GM21576 (cell line): ENCODE measurements around the gene CFAP251.
"Not testable (repeated sequence)": the region's sequence is repeated elsewhere in the genome, so short reads cannot be mapped to it uniquely, and the experiment has no call there.

Experiments
- ATAC-seq: cut with Tn5 transposase; IDR thresholded peaks from one replicate; pipeline ENCODE4 v1.9.1; 2021; ENCODE audit warnings: mild to moderate bottlenecking, moderate library complexity; ENCODE audit not compliant: unreplicated experiment

Gene CFAP251

DNA sequence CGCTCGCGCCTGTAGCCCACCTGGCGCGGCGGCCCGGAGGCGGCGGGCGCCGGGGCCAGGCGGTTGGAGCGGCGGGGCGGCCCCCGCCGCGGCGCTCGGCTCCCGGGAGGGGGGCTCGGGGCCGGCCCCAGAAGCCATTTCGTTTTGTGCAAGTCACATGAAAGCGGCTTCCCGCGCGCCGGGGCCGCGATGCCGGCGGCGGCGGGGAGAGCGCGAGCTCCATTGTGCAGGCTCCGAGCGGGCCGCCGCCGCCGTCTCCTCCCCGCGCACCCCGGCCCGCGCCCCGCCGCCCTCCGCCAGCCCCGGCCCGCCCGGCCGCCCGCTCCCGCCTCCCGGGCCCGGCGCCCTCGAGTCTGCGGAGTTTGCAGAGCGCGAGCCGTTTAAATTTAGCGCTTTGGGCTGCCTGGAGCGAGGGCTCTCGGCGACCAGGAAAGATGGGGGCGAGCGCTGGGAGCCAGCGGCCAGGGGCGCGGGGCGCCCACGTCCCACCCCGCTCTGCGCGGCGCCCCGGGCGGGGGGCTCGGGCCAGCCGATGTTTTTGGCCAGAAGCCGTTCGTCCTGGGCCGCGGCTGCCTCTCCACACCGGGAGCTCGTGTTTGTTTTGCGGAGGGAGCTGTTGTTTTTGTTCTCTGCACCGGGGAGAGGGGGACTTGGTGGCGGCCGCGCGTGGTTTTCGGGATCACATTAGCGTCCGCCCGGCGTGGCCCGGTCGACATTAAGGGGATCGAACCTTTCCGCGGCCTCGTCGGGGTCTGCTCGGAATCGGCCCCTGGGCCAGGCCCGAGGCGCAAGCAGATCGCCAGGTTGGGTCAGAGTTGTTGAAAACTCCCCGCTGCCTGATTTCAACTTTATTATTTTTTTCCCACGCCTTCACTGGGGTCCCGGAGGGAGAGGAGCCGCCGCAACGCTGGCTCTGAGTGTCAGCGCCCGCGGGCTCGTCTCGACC is 104.3 kb downstream of the CFAP251 start:
- no peak for ATAC-seq

DNA sequence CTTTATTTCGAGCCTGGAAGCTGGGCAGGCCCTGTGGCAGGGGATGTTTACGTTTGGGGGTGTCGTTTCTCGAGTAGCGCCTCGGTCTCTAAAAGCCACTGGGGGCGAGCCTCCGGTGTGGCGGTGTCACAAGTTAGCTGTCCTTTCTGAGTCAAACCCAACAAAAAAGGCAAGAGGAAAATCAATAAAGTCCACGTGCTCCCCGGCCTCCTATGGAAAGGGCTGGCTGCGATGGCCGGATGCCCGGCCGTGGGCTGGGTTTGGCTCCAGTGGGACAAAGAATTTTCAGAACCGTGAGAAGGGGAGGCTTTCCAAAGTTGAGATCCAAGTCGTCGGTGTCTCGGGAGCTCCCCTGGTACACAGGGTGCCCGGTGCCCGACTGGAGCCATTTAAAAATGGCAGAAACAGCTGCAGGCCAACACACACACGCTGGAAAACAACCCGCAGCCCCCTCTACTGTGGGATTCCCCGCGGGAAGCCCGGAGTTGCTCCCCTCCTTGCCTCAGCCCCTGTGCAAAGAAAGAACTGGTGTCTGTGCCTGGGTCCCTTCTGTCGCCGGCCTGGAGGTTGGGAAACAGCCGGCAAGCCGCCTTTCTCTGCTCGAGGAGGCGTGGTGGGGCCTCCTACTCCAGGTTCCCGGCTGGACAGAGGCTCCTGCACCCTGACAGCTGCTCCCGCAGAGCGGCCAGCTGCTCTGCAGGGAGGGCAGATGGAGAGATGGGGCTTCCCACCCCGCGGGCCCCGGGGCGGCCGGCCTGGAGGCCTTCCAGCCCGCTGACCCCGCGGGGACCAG is 105.1 kb downstream of the CFAP251 start:
- ATAC-seq: no peak

DNA sequence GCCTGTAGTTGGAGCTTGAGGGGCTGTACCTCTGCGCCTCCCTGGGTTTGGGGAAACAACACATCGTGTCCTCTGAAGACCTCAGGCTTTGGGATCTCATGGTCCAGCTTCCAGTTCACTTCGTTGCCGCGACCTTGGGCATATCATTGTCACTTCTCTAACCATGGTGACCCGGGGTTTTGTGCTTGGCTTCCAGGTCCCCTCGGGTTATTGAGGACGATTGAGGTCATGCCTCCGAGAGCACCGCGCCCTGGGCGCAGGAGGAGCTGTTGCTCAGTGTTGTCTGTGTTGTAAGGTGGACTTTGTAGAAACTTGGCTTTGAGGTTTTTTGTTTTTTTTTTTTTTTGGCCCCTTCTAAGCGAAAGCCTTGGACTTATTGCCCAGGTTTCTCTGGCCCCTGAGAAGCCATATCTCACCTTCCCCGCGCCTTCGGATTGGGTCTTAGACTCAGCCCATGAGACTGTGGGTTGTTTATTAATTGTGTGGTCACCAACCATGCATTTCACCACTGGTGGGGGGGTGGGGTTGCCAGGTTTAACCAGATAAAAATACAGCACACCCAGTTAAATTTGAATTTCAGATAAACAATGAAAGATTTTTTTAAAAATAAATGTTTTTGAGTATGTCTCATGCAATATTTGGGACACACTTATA is 105.9 kb downstream of the CFAP251 start:
- ATAC-seq: no peak

DNA sequence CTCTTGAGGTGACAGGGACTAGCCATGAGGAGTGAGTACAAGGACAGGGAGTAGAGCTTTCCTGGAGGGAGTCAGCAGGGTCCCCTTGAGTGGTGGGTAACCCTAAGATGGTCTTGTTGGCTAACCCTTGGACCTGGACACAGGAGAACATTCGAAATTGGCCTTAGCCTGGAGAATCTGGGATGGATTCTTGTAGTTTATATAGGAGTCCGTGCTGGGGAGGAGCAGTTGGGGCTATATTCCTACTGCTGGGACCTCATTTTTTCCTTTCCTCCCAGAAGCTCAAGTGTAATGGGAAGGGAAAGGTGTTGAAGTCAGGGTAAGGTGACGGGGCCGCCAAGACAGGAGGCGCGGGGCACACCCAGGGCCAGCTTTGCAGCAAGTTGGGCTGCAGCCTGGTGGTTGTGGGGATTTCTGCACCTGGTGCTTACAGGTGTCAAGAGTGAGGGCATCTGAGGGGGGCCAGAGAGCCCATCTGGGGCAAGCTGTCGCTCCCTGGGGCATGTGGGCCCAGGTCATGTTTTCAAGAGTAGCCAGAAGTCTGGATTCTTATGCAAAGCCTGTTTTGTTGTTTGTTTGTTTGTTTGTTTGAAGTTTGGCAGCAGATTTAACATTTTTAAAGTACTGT is 108.4 kb downstream of the CFAP251 start:
- ATAC-seq: no peak

DNA sequence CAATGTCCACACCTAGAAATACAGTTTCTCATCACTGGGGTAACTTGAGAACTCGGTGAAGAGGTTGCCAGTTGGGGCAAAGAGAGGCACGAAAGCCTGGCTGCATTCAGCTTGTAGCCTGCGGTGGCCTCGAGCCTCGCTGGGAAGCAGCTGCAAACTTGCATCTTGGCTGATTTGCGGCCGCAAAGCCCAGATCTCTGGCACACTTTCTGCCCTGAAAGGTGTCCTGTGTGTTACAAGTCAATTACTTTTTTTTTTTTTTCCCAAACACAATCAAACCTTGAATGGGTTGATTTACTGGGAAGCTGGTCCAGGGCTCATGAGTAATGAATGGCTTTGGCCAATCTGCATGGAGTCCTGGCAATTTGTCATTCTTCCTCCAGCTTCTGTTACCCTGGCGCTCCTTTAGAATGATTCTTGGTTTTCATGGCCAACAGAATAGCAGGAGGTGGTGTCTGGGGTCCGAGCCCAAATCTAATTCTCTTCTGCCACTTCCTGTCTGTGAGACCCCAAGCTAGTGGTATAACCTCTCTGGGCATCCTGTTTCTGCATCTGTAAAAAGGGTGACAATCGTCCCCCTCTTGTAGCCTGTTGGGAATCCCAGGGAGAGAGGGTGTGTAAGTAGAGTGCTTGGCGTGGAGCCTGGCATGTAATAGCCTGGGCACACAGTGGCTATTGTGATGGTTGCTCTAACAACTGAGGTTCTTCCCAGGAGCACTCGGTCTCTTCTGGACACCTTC is 109.9 kb downstream of the CFAP251 start:
- ATAC-seq: no peak

DNA sequence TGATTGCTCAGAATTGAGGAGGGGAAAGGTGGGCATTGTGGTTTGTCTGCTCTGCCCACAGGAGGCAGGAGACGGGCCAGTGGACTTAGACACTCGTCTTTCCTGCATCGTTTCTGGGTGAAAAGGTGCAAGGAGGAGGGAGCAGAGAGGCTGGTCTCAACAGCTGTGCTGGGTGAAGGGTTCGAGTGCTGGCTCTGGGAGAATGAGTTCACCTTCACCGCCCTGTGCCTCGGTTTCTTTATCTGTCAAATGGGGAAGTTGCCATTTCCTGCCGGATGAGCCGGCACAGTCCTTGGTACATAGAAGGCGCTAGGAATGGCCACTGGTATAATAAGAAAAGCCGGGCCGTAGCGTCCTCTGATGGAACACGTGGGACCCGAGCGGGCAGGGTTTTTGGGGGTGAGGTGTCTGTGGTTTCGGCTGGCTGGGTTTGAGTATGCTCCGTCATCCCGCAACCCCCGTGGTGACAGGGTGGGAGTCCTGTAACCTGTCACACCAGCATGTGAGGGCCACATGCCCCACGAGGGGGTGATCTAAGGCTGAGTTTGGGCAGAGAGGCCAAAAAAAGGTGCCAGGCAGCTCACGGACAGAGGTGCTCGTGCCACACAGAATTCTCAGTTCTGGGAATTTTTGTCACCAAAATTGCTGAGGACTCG is 110.6 kb downstream of the CFAP251 start:
- ATAC-seq: no peak

DNA sequence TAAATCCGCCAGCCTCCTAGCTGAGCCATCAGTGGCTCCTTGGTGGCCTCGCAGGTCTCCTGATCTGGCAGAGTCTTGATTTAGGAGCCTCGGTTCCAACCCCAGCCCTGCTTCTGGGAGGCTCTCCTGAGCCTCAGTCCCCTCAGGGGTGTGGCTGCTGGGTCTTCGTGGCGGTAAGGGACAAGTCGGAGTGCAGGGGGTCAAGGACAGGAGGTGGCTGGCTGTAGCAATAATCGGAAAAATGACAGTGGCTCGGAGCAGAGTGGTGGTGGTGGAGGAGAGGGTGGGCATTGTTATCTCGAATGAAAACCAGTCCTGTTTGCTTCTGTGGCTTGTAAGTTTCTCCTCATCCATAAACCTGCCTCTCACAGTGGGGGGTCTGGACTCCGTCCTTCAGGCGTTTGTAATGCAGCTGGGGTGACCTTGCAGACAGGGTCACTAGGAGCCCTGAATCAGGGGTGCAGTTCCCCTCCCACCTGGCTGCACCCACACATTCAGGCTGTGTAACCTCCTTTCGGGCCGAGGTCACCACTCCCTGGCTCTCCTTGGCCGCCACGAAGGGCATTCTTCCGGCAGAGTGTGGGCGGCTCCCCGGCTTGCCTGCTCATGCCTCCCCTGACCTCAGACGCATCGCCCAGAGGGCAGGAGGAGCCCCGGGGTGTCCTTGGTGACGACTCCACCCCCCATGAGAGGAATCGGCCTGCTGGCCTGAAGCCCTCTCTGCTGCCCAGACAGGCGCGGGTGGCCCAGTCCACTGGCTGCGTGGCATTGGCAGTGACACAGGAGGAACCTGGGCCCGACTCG is 111.4 kb downstream of the CFAP251 start:
- ATAC-seq: no peak

DNA sequence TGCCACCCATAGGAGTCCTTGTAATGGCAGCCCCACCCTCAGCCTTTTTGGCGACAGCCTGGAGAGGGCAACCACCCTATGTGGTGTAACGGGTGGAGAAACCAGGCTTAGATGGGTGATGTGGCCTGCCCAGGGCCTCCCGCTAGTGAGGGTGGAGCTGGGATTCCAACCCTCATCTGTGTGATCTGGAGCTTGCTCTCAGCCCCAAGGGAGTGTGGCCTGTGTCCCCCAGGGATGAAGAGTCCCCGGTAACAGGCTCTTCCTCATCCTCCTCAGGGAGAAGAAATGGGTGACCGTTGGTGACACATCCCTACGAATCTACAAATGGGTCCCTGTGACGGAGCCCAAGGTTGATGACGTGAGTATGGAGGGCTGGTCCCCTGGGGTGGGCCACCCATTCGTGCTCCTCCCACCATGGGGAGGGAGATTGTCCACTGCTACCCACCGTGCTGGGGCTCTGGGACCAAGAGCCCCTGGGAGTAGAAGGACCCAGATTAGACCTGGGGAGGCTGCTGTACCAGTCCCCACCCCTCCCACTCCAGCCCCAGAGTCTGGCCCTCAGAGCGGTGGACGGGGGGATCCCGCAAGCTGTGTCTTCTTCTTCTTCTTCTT is 112.1 kb downstream of the CFAP251 start:
- no peak for ATAC-seq

DNA sequence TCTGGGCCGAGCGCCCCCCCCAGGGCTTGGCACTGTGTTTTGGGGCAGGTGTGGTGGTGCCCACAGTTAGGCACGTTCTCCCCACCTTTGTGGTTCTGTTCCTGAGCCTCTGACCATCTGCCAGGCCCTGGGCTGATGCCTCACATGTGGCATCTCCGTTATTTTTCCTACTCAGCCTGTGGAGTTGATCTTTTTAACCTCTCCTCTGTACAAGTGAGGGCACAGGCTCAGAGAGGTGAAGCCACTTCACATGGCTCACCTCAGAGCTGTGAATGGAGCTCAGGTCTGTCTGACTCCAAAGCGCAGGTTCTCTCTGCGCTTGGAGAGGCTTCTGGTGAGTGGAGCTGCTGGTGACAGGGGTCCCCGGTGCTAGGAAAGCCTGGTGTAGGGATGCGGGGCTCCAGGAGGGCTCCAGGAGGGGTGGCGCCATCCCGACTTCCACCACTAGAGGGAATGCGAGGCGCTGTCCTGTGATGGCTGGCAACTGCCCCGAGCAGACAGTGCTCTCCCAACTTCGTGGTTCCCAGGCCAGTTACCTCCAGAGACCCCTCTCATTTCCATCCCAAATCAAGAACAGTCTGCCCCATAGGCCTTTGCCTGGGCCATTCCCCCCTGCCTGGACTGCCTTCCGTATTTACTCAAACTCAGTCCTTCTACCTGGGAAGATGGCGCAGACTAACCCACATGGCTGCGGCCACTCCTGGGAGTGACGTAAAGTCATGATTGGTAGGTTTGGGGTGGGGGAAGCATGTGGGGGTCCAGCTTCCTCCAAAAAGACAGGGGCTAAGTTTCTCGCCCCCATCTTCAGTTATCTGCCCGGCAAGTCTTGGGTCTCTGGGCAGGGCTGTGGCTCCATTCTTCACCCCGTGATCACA is 113.2 kb downstream of the CFAP251 start:
- no peak for ATAC-seq

DNA sequence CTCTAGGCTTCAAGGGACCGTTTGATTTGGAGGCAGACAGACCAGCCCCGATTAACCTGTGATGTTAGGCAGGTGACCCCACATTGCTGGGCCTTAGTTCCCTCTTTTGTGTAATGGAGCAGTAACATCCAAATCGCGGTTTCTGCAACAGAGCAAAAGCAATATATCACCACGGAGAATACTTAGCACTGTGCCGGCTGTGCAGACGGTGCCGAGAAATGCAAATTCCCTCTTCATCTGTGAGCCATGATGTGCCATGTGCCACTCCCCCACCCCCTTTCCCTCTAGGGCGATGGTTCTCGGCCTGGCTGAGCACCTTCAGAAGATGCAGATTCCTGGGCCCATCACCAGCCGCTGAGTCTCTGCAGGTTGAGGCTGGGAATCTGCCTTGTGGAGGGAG is 114.2 kb downstream of the CFAP251 start:
- ATAC-seq: no peak

DNA sequence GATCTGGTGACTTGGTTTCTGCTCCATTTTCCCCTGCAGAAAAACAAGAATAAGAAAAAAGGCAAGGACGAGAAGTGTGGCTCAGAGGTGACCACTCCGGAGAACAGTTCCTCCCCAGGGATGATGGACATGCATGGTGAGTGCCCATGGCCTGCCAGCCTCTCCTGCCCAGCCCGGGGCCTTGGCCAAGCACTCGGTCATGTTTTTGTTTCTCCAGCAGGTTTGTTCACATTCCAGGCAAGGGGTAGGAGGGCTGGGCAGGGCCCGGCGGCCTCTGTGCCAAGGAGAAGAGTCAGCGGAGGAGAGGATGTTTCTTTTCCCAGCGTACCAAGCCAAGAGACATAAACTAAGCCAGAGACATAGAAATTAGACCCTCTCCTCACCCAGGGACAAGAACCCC is 116.9 kb downstream of the CFAP251 start:
- ATAC-seq: no peak

DNA sequence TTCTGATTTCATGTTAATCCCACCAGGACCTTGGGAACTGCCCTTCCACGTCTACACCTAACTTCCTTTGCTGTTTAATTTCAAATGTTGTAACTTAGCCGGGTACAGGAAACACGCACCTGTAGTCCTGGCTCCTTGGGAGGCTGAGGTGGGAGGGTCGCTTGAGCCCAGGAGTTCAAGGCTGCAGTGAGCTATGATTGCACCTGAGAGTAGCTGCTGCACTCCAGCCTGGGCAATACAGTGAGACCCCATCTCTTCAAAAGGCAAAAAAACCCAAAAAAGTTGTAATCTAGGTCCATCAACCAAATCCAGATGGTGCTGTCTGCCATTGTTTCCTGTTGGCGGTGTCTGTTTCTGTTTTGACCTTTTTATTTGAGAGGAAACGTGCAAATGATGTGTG is 117.8 kb downstream of the CFAP251 start:
- ATAC-seq: no peak

DNA sequence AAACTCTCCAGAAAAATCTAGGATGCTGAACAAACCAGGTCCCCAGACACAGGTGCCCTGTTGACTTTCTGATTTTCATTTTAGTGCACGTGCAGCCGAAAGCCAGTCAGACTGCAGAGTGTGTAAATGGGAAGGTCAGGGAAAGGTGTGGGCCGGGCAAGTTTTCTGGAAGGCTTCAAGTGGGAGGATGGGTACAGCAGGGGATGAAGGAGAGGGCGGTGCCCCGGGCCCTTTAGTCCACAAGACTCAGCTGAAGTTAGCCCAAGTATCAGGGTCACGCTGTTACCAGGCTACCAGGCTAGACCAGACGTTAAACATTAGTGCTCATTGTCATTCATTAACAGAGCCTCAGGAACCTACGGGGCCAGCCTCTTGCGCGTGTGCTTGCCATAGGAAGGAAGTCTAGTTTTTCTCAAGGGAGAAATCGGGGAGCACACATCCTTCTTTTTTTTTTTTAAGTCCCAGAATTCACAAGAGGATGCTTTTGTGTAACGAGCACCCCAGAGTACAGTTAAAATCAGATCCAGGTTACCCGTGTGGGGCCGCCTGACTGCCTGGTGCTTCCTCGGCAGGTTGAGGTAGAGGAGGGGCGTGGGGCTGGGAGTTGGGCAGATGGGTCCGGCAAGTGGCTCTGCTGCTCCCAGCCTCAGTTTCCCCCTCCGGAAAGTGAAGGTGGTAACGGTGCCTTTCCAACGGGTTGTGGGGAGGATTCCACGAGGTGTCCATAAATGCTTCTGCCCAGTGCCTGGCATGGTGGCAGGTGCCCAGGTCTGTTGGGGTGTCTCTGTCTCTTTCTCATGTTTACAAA is 122.4 kb downstream of the CFAP251 start:
- ATAC-seq: no peak

DNA sequence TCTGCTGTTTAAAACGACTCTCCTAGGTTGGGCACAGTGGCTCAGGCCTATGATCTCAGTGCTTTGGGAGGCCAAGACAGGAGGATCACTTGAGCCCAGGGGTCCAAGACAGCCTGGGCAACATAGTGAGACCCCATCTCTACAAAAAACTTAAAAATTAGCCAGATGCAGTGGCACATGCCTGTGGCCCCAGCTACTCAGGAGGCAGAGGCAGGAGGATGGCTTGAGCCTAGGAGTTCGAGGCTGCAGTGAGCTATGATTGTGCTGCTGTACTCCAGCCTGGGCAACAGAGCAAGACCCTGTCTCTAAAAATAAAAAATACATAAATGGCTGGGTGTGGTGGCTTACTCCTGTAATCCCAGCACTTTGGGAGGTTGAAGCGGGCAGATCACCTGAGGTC is 123.1 kb downstream of the CFAP251 start:
- ATAC-seq: not testable (repeated sequence)

DNA sequence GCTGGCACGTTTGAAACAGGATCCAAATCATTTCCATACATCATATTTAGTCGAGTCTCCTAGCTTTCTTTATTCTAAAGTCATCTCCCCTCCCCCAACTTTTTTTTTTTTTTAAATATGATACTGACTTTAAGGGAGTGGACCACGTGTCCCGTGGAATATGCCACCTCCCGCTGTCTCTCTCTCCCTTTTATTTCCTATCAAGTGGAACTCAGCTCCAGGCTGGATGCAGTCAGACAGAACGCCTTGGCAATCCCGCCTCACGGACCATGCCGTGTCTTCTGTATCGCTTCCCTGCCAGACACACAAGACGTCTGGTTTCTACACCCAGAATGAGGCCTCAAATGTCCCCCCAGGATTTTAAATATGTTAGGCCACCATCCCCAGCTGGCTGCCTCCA is 124.5 kb downstream of the CFAP251 start:
- no peak for ATAC-seq

DNA sequence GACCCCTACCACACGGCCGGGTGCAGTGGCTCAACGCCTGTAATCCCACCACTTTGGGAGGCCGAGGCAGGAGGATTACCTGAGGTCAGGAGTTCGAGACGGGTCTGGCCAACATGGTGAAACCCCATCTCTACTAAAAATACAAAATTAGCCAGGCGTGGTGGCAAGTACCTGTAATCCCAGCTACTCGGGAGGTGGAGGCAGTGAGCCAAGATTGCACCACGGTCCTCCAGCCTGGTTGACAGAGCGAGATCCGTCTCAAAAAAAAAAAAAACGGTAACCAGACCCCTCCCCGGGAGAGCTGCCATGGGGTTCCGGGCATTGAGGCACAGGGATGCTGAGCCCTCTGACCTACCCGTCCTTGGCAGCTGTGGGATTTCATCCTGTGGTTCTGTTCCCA is 125.1 kb downstream of the CFAP251 start:
- no peak for ATAC-seq

DNA sequence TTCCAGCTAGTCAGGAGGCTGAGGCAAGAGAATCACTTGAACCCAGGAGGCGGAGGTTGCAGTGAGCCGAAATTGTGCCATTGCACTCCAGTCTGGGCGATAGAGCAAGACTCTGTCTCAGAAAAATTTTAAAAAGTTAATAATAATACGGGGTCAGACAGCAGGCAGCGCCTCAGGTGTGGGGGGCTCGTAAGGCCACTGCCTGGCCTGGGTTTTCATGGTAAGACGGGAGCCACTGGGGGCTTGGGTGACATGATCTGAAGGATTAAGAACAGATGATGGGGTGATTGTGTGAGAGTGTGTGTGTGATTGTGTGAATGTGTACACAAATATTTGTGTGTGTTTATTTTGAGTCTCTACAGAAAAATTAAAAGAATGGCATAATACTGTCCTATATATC is 126.9 kb downstream of the CFAP251 start:
- no peak for ATAC-seq
